HL-60/S4 (cell line): ENCODE results near the gene CBLC.

Experiments used
- in situ Hi-C: fragments of 300-500 bp; cut with MboI; formaldehyde crosslinking; loops from 2 replicates; pipeline ENCODE4 v1.14.3; 2022; ENCODE audit warnings: low sequenced_read_pairs

Gene CBLC

DNA sequence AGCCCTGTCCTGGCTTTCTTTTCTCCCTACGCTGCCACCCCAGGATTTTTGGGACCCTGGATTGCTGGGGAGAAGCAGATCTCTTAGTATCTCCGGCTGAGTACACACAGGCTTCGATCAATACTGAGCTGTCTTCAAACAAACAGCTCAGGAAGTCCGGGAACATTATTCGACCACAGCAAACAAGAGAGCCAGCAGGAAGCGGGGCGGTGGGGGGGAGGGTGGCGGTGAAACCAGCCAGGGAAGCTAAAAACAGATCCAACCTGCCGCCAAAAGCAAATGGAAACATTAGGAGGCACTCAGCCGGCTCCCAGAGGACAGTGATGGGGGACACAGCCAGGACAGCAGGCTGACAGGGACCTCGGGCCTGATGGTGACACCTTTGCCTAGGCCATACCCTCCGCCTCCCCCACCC is 19.0 kb downstream of the CBLC start:
- in situ Hi-C loops = no loop called here

DNA sequence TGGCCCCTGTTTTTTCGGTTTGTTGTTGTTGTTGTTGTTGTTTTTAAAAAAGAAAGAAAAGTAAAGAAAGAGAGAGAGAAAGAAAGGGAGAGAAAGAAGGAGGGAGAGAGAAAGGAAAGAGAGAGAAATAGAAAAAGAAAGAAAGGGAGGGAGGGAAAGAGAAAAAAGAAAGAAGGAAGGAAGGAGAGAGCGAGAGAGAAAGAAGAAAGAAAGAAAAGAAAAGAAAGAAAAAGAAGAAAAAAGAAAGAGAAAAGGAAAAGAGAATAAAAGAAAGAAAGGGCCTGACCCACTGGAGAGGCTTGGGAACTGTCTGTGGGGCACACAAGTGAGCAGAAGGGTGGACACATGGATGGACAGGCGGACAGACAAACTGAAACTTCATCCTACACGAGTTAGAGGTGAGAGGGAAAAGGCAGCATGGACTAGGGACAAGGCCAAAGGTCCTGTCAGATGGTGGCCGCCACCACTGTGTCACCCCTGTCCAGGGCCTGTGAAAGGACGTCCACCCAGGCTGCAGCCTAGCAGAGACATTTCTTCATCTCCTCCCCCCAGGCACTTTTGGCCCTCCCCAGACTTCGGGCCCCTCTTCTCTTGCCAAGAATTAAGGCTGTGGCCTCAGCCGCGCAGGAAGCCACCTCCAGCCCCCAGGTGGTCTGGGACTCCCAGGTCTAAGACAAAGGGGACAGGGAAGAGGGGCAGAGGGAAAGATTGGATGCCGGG is 22.1 kb downstream of the CBLC start:
- in situ Hi-C loops = no loop called here

DNA sequence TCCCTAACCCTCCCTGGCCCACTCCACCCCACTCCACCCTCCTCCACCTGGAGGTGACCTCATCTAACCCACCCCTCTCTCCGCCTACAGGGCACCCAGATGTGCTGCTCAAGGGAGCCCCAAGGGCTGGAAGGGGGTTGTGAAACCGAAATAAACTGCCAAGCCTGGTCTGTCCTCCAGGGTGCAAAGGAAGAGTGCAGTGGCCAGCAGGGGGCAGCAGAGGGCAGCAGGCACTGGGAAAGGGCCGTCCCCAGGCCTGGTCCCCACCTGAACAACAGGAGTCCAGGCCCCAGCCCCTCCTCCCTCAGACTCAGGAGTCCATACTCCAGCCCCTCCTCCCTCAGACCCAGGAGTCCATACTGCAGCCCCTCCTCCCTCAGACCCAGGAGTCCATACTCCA is 22.8 kb downstream of the CBLC start:
- in situ Hi-C loops = no loop called here

DNA sequence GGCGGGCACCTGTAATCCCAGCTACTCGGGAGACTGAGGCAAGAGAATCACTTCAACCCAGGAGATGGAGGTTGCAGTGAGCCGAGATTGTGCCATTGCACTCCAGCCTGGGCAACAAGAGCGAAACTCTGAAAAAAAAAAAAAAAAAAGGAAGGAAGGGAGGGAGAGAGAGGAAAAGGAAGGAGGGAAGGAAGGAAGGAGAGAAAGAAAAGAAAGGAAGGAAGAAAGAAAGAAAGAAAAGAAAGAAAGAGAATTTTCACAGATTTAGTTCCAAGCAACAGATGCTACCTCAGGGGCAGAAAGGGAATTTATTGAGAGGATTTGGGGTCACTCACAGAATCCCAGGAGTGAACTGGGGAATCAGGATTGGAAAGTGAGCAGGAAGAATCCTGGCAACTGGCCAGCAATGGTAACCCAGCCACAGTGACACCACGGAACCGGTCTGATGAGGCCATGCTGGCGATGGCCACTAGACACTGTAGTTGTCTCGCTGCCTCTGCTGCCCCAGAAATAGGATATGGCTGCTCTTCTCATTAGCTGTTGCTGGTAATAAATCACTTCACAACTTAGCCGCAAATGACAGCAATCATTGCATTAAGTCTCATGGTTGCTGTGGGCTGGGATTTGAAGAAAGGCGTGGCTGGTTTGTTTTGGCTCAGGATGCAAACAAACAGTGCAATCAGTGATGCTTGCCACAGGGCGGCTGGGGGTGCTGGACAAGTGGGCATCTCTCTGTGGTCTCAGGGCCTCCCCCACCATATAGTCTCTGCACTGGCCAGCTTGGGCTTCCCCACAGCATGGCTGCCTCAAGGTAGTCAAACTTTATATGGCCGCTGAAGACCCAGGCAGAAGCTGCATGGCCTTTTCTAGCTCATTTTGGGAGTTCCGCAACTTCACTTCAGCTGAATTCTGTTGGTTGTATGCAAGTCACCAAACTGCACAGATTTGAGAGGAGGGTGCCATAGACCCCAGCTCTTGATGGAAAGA is 26.0 kb downstream of the CBLC start:
- in situ Hi-C loops = no loop called here

DNA sequence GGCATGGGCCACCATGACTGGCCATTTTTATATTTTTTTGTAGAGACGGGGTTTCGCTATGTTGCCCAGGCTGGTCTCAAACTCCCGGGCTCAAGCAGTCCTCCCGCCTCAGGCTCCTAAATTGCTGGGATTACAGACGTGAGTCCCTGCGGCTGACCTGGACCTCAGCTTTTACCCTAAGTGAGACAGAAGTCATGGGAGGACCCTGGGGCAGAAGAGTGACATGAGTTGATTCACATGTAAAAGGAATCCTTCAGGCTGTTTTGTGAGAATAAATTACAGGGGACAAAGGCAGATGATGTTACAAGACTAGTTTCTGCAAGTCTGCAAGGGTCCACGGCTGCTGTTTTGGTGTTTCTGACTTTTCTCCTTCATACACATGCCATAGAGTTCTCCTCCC is 28.6 kb downstream of the CBLC start:
- in situ Hi-C loops = no loop called here

DNA sequence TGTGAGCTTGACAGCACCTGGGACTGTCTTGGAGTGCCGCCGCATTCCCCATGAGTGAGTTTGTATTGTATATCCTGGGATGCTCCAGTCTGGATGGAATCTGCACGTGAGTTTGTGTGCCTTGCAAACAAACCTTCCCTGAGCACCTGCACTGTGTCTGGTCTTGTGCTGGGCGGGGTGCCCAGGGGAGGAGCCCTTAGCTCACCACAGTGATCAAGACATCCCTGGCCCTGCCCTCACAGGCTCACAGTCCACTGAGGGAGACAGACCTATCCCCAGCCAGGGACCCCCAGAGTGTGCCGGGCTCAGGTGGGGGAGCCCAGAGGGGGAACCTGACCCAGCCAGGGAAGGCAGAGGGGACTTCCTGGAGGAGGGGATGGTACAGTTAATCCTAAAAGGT is 29.5 kb downstream of the CBLC start:
- in situ Hi-C loops = no loop called here

DNA sequence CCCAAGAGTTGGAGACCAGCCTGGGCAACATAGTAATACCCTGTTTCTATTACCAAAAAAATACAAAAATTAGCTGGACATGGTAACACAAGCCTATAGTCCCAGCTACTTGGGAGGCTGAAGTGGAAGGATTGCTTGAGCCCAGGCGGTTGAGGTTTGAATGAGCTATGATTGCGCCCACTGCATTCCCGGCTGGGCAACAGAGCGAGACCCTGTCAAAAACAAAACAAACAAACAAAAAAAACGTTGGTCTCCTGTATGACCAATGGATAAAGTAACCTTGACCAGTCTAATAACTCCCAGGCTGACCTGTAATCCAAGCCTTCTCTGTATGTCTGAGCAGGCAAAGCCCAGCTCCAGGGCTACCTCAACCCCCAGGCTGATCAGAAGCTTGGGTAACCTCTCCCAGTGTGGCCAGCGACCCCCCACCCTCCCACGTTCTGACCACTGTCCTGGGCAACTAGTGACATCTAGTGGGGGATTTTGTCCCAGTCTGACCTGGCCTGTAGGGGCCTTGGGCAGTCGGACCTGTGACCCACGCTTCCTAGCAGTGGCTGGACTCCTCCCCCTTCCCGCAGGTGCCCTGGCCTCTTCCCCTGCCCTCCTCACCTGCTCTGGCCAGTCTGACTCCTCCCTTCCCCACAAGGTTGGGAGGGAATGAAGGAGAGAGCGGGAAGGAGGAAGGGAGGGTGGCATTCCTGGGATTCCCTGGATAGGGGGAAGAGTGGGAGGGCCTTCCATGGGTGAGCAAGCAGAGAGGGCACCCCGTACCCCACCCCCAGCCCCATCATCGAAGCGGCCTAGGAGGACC is 30.2 kb downstream of the CBLC start:
- in situ Hi-C loops = no loop called here

DNA sequence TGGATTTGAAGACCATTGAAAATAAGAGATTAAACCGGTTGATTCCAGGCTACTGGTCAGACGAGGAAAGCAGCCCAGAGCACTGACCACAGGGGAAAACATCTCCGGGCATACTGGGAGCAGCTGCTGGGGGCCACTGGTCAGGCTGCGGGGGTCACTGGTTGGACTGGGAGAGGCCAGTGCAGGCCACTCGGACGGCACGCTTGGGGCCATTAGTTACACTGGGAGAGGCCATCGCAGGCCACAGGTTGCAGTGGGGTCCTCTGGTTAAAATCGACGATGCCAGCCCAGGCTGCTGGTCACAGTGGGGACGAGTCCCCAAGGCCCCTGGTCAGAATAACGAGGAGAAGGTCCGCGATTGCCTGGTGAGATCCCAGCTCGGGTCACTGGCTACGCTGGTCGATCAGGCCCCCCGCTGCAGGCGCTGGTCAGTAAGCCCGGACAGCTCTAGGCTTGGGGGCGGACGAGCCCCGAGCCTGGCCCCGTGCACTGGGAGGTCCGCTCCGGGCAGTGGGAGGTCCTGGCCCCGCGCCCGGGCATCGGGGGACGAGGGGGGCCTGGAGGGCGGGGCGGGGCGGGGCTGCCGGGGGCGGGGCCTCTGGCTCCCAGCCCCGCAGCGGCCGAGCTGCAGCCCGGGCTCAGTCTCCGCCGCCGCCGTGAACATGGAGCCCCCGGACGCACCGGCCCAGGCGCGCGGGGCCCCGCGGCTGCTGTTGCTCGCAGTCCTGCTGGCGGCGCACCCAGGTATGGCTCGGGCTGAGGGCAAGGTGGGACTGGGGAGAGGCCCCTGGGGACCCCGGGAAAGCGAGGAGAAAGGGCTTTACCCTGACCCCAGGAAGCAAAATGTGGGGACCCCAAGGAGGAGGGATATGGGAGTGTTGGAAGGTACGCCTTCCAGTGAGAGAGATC is 31.0 kb downstream of the CBLC start, which contains the start of gene BCAM:
Gene BCAM, plus strand, starts transcription at position 641 of the 909 bp plus-strand sequence. Its CDS starts 22 bp downstream, at position 663.
- in situ Hi-C loops = no loop called here

DNA sequence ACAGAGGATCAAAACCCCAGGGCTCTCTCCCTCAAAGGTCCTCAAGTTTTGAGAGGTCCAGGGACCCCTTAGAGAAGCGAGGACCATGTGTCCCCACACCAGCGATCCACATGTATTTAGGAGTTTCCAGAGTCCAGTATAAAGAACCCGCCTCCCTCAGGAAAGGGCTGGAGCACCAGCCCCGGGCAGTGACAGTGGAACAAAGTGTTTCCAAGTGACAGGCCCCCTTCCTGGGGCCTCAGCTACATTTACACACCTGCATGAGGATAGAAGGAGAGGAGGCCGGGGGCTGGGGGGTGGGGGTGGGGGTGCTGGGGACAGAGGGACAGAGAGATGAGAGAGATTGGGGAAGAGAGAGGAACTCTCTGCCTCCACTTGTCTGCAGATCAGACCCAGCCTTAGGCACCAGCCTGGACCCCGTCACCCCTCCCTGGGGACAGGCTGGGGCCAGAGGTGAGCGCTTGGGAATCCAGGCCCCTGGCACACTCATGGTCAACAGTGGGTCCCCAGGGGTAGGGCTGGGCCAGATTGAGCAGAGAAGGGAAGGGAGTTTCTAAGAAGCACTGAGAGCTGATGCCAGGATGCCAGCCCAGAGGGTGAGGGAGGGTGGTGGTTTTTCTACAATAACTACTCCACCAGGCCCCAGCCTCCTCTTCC is 32.0 kb downstream of the CBLC start:
- in situ Hi-C loops = no loop called here

DNA sequence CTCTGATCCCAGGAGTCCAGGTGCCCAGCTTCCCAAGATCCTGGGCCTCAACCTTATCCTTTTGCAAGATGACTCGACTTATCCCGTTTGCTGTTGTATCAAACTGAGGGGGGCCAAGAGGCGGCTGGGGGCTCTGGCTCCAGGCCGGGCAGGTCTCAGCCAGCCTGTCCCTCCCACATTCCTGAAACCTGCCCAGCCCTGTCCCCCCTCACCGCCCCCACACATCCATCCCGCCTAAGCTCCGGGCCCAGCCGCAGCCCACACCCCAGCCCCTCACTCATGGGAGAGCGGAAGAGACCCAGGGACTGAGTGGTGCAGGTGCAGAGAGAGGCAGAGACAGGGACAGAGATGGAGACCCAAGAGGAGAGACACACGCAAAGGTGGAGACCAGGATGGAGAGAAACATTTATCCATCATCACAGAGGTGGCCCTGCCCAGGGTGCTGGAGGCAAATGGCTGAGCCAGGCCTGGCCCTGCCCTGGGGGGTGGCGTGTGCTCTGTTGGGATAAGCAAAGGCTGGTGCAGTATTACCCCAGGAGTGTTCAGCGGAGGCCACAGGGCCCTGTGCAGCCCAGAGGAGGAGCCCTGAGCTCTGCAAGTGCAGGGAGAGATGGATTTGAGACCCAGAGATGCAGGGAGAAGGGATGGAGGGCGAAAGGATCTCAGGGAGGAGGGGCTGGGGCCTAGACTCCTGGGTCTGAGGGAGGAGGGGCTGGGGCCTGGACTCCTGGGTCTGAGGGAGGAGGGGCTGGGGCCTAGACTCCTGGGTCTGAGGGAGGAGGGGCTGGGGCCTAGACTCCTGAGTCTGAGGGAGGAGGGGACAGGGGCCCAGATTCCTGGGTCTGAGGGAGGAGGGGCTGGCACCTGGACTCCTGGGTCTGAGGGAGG is 32.8 kb downstream of the CBLC start:
- in situ Hi-C loops = no loop called here

DNA sequence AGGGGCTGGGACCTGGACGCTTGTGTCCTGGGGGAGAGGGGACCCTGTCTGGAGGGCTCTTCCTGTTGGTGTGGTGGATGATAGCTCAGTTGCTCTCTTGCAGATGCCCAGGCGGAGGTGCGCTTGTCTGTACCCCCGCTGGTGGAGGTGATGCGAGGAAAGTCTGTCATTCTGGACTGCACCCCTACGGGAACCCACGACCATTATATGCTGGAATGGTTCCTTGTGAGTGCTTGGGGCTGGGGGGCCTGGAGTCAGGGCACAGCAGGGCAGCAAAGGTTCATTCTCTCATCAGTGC is 33.4 kb downstream of the CBLC start:
- in situ Hi-C loops = no loop called here

DNA sequence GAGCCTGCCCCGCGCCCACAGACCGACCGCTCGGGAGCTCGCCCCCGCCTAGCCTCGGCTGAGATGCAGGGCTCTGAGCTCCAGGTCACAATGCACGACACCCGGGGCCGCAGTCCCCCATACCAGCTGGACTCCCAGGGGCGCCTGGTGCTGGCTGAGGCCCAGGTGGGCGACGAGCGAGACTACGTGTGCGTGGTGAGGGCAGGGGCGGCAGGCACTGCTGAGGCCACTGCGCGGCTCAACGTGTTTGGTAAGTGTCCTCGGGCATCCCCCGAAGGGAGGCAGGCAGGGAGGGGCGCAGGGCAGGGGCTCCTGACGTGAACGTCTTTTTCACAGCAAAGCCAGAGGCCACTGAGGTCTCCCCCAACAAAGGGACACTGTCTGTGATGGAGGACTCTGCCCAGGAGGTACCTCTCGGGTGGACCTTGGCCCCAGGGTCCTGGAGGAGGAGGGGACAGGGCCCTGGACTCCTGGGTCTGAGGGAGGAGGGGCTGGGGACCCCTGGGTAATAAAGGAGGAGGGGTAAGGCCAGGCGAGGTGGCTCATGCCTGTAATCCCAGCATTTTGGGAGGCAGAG is 34.5 kb downstream of the CBLC start:
- in situ Hi-C loops = no loop called here

DNA sequence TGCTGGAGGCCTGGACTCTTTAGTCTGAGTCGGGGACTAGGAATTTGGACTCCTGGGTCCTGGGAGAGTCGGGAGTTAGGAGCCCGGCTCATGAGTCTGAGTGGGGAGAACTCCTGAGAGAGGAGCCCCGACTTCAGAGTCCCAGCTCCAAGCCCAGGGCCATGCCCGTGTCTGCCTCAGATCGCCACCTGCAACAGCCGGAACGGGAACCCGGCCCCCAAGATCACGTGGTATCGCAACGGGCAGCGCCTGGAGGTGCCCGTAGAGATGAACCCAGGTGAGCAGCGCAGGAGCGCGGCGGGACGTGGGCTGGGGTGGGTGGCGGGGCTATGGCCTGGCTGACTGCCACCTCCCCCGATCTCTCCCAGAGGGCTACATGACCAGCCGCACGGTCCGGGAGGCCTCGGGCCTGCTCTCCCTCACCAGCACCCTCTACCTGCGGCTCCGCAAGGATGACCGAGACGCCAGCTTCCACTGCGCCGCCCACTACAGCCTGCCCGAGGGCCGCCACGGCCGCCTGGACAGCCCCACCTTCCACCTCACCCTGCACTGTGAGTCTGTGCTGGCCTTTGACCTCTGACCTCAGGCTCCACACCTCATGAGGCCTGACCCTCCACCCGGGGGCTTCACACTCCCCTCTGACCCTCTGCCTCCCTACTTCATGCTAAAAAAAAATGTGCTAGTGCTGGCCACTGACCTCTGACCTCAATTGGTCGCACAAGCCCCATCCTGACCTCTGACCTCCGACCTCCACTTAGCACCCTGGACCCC is 35.6 kb downstream of the CBLC start:
- in situ Hi-C loops = no loop called here

DNA sequence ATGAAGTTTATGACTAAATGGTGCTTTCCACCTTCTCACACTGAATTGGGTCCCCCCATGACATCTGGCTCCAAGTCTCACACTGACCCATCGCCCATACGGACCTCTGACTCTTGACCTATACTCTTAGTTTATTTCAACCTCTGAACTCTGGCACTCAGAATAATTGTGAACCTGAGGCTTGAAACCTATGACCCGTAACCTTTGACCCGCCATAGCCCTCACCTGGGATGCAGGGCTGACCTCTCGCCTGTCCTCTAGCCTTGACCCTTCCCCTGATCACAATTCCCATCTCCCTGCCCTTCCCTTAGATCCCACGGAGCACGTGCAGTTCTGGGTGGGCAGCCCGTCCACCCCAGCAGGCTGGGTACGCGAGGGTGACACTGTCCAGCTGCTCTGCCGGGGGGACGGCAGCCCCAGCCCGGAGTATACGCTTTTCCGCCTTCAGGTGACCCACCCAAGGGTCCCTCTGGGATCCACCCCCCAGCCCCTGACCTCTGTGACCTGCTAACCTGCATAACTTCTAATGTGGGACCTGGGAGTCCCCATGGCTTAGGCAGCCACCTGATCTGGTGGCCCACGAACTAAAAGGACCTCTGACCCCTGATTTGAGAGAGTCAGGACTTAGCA is 36.3 kb downstream of the CBLC start:
- in situ Hi-C loops = no loop called here

DNA sequence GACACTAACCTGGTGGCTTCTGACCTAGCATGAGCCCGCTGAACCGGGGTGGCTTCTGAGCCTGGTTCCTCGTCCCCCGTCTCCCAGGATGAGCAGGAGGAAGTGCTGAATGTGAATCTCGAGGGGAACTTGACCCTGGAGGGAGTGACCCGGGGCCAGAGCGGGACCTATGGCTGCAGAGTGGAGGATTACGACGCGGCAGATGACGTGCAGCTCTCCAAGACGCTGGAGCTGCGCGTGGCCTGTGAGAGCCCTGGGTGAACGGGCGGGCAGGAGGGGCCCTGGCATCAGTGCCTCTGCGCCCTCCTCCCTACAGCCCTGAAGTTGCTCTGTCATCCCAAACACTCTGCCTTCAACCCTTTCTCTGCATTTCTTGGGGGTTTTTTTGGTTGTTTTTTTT is 36.8 kb downstream of the CBLC start:
- in situ Hi-C loops = no loop called here

DNA sequence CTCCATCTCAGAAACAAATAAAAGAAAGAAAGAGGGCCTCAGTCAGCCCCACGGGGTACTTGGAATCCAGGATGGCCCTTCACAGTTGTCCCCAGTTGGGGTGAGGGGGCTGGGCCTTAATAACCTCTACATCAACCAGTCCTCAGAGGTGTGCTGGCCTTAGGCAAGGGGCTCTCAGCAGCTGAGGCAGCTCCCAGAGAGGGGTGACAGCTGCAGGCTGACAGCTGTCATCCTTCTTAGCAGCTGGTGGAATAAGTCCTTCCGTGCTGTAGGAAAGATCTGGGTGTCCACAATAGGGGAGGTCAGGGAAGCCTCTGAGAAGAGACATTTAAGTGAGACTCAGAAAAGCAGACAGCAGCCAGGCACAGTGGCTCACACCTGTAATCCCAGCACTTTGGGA is 38.6 kb downstream of the CBLC start:
- in situ Hi-C loops = no loop called here

DNA sequence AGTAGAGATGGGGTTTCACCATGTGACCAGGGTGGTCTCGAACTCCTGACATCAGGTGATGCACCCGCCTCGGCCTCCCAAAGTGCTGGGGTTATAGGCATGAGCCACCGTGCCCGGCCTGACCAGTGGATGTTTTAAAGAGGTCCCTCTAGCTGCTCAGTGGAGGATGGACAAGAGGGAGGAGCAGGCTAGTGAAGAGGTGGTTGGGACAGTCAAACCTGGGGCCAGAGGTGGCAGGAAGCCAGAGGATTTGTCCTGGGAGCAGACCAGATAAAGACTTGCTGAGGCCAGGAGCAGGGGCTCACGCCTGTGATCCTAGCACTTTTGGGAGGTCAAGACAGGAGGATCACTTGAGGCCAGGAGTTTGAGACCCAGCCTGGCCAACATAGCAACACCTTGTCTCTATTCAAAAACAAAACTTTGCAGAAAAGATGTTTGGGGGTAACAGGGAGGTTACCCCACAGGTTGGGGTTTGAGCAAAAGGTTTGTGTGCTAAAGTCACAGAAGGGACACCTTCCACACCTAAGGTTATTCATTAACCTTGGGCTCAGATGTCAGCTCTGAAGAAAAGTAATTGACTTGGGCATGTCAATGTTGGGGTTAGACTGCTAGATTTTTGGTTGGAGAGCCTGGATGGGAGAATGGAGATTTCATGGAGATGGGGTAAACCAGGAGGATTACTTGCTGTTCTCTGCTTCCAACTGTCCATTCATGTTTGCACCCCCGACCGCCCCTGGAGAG is 40.2 kb downstream of the CBLC start:
- in situ Hi-C loops = no loop called here
